Activated gamma-delta T cell (primary cell): ENCODE data around the gene FRMD1.

Experiments used
- DNase-seq: peaks from one replicate; lab custom pipeline; 2025; lab: John Stamatoyannopoulos, UW

FRMD1 gene

DNA sequence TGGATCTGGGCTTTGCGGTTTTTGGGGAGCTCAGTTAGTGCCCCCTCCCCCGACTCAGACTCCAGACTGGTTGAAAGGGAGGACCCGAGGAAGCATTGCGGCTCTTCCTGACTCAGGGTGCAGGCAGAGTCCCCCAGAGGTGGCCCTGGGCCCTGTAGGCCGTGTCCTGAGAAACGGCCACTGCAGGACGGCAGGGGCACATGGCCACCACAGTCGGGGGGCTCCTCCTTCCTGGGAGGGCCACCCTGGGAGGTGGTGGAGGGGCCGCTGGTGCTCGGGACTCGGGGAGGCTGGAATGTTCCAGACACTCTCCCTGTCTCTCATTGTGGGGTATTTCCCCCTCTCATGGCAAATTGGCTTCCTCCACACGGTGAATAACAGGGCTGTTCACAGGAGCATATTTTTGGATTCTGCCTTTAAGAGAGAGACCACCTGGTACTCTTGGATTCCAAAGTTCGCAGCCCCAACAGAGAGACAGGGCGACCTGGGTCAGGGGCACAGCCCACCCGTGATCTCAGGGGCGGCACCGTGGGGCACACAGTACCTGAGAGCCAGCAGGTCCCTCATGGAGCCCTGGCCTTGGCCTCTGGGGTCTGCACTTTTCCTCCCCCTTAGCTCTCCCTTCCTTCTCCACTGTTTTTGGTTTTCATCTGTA is 35.7 kb downstream of the FRMD1 start:
- DNase-seq: no peak

DNA sequence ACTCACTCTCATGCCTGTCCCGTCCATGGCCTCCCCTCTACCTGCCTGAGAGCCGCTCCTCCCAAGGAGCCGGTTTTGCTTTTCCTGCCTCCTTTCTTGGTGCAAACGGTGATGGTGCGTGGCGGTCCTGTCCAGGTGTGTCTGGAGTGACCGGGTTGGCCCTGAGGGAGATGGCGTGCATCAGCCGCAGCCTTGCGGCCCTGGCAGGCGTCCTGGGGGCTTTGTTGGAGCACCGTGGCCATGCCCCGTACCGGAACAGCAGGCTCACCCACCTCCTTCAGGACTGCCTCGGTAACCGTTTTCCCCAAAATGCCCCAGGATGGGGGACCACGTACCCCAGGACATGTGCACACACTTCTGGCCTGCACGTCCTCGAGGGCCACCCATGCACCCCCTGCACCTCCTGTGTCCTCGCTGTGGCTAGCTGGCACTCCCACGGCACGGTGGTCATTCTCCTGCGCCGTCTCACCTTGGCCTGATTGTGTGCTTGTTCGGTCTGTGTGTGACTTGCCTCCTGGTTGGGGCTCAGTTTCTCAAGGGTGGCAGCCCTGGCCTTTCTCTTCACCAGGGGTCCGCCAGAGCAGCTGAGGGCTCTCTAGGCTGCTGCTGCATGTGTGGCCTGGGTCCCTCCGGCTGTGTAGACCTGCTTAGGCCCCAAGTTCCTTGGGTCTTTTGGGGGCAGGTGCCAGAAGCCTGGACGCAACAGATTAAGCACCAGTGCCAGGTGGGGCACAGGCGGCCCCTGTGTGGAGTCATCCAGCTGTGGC is 36.4 kb downstream of the FRMD1 start:
- no peak for DNase-seq

DNA sequence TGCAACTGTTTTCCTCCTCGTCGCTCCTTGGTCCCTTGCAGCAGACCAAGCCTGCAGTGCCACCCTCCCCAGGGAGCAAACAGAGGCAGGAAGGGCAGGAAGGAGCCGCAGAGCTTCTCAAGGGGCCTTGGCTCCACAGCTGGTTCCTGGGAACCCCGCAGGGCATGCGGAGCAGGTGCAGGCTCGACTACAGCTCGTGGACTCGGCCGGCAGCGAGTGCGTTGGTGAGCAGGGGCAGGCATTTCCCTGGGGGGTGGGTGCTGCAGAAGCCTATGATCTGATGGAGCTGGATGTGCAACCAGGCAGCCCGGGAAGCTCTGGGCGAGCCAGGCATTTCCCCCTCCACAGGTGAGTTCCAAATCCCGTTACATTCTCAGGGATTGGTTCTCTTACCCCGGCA is 37.1 kb downstream of the FRMD1 start:
- no peak for DNase-seq

DNA sequence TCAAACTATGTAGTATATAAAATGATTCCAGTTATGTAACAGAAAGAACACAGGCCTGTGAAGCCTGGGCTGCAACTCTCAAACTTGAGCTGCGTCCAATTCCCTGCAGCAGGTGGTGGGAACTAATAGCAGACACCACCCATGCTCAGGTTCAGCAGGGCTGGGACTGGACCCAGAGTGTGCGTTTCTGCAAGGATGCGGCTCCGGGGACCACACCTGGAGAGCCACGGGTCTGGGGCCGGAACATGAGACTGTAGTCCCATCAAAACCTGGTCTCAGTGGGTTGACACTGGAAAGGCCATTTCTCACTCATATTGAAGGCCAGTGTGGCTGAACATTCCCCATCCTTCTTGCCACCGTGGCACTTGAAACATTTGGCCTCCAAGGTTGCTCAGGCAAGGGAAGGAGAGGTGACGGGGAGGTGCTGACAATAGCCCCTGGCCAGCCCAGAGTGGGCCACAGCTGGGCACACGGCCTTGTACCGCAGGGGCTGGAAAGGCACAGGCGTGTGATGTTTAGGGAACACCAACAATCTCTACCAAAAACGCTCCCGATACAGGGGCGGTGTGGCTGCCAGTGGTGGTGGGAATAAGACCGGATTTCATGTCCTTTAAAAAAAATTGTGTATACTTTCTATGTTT is 38.0 kb downstream of the FRMD1 start:
- DNase-seq: no peak

DNA sequence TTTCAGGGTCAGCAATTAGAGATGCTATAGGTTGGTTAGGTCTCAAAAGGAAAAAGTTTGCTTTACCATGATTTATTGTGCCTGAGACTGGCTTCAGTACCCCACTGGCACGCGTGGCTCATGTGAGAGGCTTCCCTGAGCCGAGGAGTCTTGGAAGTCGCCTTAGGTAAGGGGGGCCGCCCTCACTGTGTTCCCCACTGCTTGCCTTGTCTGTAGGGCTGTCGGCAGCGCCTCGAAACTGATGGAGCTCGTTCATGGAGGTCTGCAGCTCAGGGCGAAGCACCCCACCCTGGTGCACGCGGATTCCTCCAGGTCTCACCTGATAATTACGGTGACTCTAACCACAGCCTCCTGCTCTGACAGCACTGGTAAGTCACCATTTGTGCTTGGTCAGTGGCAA is 39.2 kb downstream of the FRMD1 start:
- no peak for DNase-seq

DNA sequence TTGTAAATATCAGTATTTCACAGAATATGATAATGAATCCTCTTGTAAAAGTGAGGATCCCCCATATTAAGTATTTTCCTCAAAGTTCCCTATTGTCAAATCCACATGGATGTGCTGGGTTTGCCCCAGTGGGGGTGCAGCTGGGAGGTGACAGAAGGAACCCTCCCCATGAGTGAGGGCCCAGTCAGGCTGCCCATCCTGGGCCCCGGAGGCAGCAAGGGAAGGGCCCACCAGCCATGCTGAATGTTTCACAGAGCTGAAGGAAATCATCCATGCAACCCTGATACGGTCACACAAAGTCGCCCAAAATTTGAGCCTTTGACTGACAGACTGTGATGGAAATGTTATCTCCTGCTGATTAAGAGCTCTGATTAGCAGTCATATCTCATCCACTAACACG is 39.7 kb downstream of the FRMD1 start:
- no peak for DNase-seq

DNA sequence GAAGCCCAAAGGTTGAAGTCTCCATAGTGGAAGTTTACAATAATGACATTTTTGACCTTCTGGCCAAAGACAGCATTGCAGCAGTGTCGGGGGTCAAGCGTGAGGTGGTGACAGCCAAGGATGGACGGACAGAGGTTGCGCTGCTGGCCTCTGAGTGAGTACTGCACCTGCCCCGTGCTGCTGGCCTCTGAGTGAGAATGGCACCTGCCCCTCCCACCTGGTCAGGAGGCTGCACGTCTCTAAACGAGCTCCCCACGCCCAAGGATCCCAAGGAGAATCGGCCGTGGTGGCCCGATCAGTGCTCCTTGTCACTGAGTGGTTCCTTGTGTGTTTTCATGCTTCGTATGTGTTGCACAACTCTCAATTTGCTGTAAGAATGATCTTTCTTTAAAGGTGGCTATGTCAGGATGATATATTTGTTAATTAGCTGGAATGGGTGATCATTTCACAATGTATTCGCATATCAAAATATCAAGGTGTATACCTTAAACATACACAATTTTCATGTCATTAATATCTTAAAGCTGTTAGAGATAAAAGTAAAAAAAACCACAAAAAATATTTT is 40.4 kb downstream of the FRMD1 start:
- no peak for DNase-seq

DNA sequence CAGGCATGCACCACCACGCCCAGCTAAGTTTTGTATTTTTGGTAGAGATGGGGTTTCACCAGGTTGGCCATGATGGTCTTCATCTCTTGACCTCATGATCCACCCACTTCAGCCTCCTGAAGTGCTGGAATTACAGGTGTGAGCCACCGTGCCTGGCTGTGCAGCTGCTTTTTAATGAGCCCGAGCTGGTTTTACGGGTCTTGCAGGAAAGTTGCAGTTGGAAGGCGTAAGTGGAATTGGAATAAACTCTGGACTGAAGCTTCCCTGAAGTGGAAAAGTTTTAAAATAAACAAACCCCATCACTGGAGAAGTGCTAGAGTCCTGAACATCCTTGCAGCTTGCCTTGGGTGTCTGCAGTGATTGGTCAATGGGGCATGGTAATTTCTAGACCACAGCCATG is 41.2 kb downstream of the FRMD1 start:
- no peak for DNase-seq

DNA sequence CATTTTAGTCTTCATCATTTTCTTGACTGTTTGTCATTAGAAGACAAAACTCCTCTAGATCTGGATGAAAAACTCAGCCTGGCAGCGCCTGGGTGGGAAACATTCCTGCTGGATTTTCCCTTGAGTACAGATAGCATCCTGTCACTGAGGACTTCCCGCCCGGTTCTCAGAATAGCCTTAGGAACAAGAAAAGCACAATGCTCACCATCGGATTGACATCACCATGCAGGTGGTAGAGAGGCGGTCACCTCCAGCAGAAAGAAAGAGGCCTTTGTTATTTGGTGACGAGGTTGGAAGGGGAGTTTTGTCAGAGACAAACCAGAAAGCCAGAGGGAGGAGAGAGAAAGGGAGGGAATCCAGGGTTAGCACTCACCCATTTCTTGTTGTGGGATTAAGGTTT is 41.8 kb downstream of the FRMD1 start:
- DNase-seq: no peak

DNA sequence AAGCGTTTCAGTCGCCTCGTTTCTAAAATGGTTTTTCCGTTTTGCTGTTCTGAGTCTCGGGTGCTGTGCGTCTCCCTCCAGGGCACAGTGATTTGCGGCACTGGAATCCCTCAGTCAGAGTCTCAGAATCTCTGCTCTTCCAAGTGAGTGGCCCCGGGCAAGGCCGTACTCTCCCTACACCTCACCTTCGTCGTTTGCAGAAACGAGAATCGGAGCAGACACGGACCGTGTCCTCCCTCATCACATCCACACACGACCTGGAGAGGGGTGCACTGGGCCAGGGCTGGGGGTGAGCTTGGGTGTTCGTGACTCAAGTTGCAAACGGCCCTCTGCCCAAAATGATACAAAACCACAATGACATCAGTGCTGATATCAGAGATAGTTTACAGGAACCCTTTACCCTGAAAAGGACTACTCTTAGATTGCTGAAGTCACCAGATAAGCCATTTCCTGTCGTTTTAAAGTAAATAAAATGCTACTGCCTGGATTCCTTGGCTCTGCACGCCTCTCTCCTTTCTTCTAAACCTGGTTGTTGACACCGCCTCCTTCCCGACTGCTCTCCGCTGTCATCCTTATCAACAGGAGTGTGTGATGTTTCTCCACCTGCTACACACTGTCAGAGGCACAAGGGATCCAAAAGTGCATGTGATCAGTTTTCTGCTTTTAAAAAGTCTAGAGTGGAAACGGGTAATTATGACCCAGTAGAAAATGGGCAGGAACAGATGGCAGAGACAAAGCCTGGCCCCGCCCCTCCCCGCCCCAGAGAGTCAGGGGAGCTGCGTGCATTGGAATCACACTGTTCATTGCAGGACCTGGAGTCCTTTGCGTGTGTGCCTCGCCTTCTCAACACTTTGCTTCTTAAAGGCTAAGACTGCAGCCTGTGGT is 43.1 kb downstream of the FRMD1 start:
- DNase-seq: no peak

DNA sequence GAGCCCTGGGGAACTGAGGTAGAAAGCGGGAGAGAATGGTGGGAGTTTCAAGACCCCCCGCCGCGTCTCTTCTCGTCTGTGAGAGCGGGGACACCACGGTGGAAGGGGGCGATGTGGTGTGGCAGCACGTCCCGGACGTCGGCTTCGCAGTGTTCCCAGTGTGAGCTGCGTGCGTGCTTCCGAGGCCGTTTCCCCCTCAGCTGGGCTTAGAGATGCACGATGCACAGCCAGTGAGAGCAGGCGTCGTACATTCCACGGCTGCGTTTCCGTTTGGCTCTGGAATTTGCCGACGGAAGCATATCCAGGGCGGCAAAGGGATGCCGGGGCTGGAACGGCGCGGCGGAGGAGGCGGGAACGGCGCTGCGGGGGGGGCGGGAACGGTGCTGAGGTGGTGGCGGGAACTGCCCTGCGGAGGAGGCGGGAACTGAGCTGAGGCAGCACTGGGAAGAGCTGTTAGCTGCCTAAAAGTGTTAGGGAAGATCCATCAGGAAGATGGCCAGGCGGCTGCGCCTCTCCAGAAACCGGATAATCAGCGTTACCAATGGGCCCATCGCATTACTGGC is 43.8 kb downstream of the FRMD1 start:
- no peak for DNase-seq

DNA sequence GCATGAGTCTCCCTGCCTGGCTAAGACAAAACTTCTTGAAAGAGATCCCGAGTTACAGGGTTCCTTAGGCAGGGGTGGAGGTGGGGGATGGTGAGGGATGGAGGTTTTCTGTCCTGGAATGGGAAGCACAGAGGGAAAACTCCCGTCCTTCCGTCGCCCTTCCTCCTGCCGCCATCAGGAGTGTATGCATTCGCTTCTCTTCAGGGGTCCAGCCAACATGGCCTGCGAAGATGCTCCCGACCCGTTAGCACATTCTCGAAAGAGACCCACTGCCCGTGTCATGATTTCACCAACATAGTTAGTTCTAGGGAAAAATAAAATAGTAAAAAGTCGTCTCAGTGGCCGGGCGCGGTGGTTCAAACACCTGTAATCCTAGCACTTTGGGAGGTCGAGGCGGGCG is 44.5 kb downstream of the FRMD1 start:
- DNase-seq: no peak

DNA sequence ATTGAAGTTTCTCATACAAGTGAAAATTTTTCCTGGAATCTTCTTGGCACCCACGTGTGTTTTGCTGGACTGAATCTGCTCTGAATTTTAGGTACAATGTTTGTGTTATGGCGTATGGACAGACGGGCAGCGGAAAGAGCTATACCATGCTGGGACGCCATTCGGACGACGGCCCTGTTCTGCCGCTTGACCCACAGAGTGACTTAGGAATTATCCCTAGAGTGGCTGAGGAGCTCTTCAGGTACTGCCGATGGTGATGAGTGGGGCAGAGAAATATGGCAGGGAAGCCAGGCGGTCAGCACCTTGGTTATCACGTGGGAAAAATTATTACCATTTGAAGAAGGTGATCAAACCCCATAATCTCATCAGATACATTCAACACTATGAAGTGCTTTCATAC is 45.2 kb downstream of the FRMD1 start:
- no peak for DNase-seq

DNA sequence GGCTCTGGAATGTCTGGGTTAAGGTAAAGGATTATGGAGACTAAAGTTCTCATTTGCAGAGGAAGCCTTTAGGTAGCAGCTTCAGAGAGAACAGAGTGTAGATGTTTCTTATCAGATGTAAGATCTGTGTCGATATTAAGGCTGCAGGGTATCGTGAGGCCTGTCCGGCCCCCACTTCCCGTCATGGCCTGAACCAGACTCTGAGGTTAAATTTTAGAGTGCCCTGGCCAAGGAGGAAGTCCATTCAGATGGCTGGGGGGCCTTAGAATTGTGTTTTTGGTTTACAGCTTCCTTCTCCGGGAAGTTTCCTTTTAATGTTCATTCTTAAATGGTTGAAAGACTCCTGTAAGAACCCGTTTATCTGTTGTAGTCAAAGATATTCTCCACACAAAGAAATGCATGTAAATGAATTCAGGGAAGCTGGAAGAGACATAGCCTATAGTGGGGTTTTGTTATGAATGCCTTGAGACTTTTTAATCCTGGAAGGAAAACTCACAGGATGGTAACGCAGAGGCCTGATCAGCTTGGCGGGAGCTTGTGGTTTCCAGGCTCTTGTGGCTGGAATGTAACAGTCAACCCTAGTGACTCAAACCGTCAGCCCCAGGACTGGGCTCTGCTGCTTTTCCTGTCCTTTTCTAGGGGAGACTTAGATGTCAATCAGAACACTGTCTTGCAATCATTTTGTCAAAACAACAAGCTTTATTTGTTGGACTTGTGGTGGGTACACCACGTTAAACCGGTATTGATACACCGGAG is 46.8 kb downstream of the FRMD1 start:
- no peak for DNase-seq

DNA sequence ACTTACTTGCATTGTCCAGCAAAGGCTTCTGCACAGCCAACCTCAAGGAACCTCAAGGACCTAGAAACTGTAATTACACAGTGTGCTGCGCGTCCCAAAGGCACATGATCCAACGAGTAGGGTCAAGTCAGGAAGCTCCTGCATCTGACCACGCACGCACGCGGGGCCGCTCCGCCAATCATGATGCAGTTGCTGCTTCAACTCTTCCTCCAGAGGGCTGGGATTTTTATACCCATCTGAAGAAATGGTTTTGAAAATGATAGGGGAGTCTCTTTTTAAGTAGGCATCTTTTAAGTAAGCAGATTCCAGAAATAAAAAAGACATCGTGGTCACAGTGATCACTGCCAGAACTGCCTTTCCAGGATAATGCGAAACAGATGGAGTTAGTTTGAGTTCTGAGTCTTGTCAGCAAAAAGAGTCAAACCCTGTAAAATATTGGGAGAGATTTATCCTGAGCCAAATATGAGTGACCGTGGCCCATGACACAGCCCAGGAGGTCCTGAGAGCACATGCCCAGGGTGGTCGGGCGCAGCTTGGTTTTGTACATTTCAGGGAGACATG is 47.5 kb downstream of the FRMD1 start:
- no peak for DNase-seq

DNA sequence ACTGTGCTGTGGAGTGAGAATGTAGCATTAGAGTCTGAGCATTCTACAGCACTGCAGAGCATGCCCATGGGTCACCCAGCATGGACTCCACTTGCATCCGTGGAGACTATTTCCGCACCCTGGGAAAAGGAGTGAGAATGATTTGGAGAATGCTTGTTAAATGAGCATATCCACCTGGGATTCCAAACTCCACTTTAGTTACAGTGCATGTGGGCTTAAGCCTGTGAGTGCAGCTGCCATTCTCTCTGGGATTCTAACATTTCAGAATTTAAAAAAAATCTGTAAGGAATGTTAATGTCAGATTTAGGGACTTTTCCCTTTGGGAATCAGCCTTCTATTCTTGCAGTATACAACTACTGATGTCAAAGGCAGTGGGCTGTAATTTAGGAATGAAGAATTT is 48.1 kb downstream of the FRMD1 start:
- no peak for DNase-seq

DNA sequence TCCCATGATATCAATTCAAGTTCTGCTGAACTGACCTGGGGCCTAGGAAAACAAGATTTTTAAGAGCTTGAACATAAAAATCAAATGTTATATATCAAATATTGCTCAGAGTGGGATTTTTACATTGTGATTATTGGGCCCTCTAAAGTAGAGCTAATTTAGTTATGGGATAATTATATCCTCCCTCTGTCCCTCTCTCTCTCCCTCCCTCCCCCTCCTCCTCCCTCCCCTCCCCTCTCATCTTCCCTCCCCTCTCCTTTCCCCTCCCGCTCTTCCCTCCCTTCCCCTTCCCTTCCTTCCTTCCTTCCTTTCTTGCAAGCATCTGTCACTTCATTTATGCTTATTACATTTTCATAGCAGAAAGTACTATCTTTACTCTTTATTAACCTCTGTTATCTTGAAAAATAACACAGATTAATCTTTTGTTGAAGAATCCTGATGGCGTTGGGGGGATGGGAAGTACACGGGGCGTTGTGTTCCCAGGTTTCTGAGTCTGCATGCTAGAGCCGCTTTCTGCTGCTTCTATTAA is 48.7 kb downstream of the FRMD1 start:
- DNase-seq: no peak

DNA sequence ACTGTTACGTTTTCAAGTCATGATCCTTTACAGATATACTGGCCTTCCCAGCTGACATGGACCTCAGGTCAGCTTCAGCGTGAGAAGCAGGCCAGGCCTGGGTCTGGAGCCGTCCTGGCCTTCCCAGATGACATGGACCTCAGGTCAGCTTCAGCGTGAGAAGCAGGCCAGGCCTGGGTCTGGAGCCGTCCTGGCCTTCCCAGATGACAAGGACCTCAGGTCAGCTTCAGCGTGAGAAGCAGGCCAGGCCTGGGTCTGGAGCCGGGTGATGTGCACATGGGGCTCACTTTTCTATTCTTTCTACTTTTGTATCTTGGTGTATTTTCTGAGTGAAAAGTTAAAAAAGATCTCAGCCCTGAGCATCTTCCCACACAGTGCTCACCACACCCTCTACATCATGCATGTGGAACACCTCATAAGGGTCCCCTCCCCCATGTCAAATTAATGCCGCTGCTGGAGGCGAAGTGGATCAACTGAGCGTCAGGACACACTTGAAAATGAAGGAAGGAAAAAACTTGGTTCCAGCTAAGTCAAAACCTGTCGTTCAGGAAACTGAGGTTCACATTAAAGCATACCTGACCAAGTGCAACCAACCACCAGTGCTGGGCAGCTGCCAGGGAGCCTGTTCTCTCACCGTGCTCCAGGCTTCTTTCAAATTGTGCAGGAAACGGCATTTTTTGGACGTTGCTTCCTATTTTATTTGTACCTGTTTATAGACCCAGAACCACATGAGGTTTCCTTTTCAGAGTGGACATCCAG is 49.4 kb downstream of the FRMD1 start:
- no peak for DNase-seq

DNA sequence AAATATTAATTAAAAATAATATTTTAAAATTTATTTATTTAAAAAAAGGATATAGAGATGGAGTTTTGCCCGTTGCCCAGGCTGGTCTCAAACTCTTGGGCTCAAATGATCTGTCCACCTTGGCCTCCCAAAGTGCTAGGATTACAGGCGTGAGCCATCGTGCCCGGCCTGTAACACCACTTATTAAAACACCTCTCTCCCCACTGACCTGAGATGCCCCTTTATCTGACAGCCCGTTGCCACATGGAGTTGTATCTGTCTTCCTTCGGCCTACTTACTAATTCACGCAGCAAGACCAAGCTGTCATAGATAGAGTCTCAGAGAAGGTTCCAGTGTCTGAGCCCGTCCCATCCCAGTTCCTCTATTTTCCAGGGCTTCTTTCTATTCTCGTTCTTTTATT is 50.8 kb downstream of the FRMD1 start:
- DNase-seq: no peak

DNA sequence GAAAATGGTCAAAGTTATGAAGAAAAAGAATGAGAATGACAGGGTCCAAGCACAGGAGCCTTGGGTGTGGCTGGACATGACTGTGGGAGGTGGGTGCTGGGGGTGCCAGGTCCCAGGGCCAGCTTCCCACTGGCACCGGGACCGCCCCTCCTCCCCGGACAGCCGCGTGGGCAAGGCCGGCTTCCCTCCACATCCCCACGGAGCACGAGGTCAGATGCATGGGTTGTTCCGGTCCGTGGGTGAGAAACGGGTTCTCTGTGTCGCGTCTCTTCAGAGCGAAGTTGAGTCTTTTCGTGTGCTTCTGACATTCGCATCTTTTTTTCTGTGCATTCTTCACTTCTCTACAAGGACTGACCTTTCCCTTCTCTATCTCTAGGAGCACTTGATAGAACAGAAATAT is 51.5 kb downstream of the FRMD1 start:
- no peak for DNase-seq
